SK-N-MC (cell line): ENCODE measurements around the gene SMC5.

Source experiments
- EZH2 ChIP-seq: fragments of 200-600 bp; sonication (generic); IDR thresholded peaks from one replicate; pipeline ENCODE4 v1.6.1; 2017; ENCODE audit warnings: antibody characterized with exemption
- POLR2AphosphoS5 ChIP-seq: IDR thresholded peaks from 2 replicates; pipeline ENCODE4 v1.6.1; 2012; ENCODE audit warnings: mild to moderate bottlenecking, low read depth, low read length, borderline replicate concordance

DNA sequence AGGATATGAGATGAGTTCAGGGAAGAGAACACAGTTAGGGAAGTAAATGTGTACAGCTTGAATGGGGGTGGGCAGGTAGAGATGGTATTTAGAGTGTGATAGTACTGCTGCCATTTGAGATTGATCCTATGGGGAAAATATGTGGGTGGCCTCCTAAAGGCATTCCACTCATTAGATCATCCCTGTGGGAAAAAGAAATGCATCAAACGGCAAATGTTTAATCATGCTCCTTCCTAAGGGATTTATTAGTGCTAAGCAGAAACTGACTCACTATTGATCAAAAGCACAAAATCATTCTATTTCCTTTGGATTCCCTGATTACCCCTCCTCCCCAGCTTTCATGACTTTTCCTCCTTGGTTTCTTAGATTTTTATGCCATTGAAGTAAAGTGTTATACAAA lies 36.4 kb upstream of the SMC5 start:
- TF ChIP-seq EZH2 (no peak), POLR2AphosphoS5 (no peak)
